Nephron progenitor cell (in vitro differentiated cells): Measurements from ENCODE around the gene GTF2F2.

Experiments used
- DNase-seq: peaks from one replicate; pipeline ENCODE4 v3.0.0; 2021
- H3K27ac Mint-ChIP-seq: 2 replicates; pipeline ENCODE4 v1.8.0; 2021; ENCODE audit warnings: mild to moderate bottlenecking, moderate library complexity, mixed read lengths
- H3K27me3 Mint-ChIP-seq: 2 replicates; pipeline ENCODE4 v1.8.0; 2021; ENCODE audit warnings: mild to moderate bottlenecking, low read depth, mixed read lengths; ENCODE audit not compliant: poor library complexity
- H3K36me3 Mint-ChIP-seq: 2 replicates; pipeline ENCODE4 v1.8.0; 2021; ENCODE audit warnings: low read depth, mixed read lengths
- H3K4me1 Mint-ChIP-seq: 2 replicates; pipeline ENCODE4 v1.8.0; 2021; ENCODE audit warnings: mixed read lengths
- H3K4me3 Mint-ChIP-seq: 2 replicates; pipeline ENCODE4 v1.8.0; 2021; ENCODE audit warnings: mild to moderate bottlenecking, moderate library complexity, mixed read lengths
- H3K9me3 Mint-ChIP-seq: 2 replicates; pipeline ENCODE4 v1.8.0; 2021; ENCODE audit warnings: mild to moderate bottlenecking, moderate library complexity, mixed read lengths
- TF ChIP-seq, protein P1 (sequence below): fragments of 200-600 bp; sonication (generic); IDR thresholded peaks from 2 replicates; pipeline ENCODE4 v1.5.0; 2021; ENCODE audit warnings: antibody characterized with exemption

GTF2F2 gene

GRCh38 chr13:45218689-45219088, 98.4 kb downstream of the GTF2F2 start:
- H3K9me3 Mint-ChIP-seq, result no peaks in the 10 kb centered on the region
- peaks cover 31% of the 10 kb centered on the region for H3K4me1 Mint-ChIP-seq
- H3K27me3 Mint-ChIP-seq, result peaks cover 2% of the 10 kb centered on the region
- TF ChIP-seq, protein P1, sequence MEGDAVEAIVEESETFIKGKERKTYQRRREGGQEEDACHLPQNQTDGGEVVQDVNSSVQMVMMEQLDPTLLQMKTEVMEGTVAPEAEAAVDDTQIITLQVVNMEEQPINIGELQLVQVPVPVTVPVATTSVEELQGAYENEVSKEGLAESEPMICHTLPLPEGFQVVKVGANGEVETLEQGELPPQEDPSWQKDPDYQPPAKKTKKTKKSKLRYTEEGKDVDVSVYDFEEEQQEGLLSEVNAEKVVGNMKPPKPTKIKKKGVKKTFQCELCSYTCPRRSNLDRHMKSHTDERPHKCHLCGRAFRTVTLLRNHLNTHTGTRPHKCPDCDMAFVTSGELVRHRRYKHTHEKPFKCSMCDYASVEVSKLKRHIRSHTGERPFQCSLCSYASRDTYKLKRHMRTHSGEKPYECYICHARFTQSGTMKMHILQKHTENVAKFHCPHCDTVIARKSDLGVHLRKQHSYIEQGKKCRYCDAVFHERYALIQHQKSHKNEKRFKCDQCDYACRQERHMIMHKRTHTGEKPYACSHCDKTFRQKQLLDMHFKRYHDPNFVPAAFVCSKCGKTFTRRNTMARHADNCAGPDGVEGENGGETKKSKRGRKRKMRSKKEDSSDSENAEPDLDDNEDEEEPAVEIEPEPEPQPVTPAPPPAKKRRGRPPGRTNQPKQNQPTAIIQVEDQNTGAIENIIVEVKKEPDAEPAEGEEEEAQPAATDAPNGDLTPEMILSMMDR, result no peak
- H3K36me3 Mint-ChIP-seq, result peaks cover 27% of the 10 kb centered on the region
- no peak for DNase-seq
- H3K27ac Mint-ChIP-seq, result no peak overlapping the region
- H3K4me3 Mint-ChIP-seq, result no peak overlapping the region

DNA sequence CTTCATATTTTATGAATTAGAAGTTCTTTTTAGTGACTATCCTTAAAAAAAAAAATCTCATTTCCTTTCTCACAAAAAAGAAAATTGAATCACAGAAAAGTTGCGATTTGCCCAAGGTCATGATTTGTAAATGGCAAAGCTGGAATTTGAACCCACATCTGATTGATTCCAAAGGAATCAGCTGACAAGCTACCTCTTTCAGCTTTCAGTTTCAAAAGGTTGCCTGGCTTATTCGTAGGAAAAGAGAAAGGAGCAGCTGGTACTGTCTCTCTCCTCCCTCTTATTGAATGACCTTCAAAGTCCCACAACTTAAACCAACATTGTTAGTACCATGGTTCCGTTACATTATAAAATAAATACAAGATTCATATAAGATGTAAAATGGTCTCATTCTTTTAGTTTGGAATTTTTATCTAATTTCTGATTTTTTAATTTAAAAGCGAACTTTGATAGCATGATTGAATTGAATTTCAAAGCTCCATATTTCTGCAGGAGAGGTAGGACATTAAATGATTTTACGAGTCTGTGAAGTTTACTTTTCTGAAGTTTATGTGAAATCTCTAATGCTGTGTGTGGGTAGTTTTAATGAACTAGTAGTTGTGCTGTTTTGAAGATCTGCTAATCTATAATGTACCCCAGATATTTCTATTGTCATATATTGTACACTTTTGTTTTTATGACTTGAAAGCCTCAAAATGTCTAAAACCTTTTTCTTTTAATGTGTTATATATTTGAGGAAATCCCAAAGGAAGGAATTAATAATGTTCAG, 99.0 kb downstream of the GTF2F2 start:
- no peaks in the 10 kb centered on the region for H3K9me3 Mint-ChIP-seq
- no peak for DNase-seq
- no peak overlapping the region for H3K27ac Mint-ChIP-seq
- peaks cover 2% of the 10 kb centered on the region for H3K27me3 Mint-ChIP-seq
- H3K36me3 Mint-ChIP-seq, result peaks cover 27% of the 10 kb centered on the region
- peaks cover 31% of the 10 kb centered on the region for H3K4me1 Mint-ChIP-seq
- TF ChIP-seq, protein P1, result no peak
- no peak overlapping the region for H3K4me3 Mint-ChIP-seq

DNA sequence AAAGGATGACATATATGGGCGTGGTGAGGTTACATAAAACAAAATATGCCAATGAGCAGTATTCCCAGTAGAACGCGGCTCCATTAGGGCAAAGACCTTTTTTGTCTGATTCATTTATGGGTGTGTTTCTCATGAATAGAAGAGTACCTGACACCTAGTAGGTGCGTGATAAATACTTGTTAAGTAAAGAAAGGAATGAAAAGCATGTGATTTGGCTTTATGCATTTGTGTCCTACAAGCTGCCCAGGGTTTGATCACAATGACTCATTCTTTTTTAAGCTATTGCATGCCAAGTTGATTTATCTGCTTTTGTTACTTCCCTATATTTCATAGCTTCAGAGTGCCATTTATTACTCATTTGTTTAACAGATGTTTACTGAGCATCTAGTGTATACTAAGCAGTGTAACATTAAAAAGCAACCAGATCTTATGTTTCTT, 99.6 kb downstream of the GTF2F2 start:
- H3K9me3 Mint-ChIP-seq, result no peaks in the 10 kb centered on the region
- no peak overlapping the region for H3K4me3 Mint-ChIP-seq
- DNase-seq, result no peak
- H3K27me3 Mint-ChIP-seq, result peaks cover 2% of the 10 kb centered on the region
- H3K27ac Mint-ChIP-seq, result no peak overlapping the region
- TF ChIP-seq, protein P1, result no peak
- H3K36me3 Mint-ChIP-seq, result peaks cover 27% of the 10 kb centered on the region
- H3K4me1 Mint-ChIP-seq, result peaks cover 31% of the 10 kb centered on the region

- peaks cover 31% of the 10 kb centered on the region for H3K4me1 Mint-ChIP-seq
- no peaks in the 10 kb centered on the region for H3K9me3 Mint-ChIP-seq
- no peak overlapping the region for H3K4me3 Mint-ChIP-seq
- no peak for DNase-seq
- peaks cover 27% of the 10 kb centered on the region for H3K36me3 Mint-ChIP-seq
- no peak overlapping the region for H3K27ac Mint-ChIP-seq
- TF ChIP-seq, protein P1, result no peak
- peaks cover 2% of the 10 kb centered on the region for H3K27me3 Mint-ChIP-seq
These were observed 100.1 kb downstream of the GTF2F2 start for GRCh38 chr13:45220403-45220802.

GRCh38 chr13:45222516-45222915, 102.2 kb downstream of the GTF2F2 start:
- no peak overlapping the region for H3K4me3 Mint-ChIP-seq
- no peaks in the 10 kb centered on the region for H3K27me3 Mint-ChIP-seq
- H3K4me1 Mint-ChIP-seq, result peaks cover 15% of the 10 kb centered on the region
- DNase-seq, result no peak
- no peak overlapping the region for H3K27ac Mint-ChIP-seq
- TF ChIP-seq, protein P1, result no peak
- no peaks in the 10 kb centered on the region for H3K9me3 Mint-ChIP-seq
- peaks cover 14% of the 10 kb centered on the region for H3K36me3 Mint-ChIP-seq

DNA sequence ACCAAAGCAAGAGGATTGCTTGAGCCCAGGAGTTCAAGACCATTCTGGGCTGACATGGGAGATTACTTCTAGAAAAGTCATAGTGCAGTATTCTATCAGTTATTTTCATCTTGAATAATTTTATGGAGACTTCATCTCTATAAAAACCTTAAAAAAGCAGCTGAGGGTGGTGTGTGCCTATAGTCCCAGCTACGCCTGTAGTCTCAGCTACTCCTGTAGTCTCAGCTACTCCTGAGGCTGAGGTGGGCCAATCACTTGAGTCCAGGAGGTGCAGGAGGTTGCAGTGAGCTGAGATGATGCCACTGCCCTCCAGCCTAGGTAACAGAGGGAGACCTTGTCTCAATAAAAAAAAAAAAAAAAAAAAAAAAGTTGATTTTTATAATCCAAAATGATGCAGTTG, 102.6 kb downstream of the GTF2F2 start:
- Mint-ChIP-seq H3K4me1 (peaks cover 11% of the 10 kb centered on the region), H3K27ac (no peak overlapping the region), H3K36me3 (peaks cover 13% of the 10 kb centered on the region), H3K27me3 (no peaks in the 10 kb centered on the region), H3K4me3 (no peak overlapping the region), H3K9me3 (no peaks in the 10 kb centered on the region)
- TF ChIP-seq, protein P1, result no peak
- DNase-seq, result no peak
